GM18907 (cell line): ENCODE data around the gene CORO1C.
"Not testable (repeated sequence)": the region's sequence is repeated elsewhere in the genome, so short reads cannot be mapped to it uniquely, and the experiment has no call there.

Experiments used
- ATAC-seq: cut with Tn5 transposase; IDR thresholded peaks from one replicate; pipeline ENCODE4 v1.9.1; 2021; ENCODE audit warnings: mild to moderate bottlenecking, moderate library complexity; ENCODE audit not compliant: unreplicated experiment

The CORO1C gene

DNA sequence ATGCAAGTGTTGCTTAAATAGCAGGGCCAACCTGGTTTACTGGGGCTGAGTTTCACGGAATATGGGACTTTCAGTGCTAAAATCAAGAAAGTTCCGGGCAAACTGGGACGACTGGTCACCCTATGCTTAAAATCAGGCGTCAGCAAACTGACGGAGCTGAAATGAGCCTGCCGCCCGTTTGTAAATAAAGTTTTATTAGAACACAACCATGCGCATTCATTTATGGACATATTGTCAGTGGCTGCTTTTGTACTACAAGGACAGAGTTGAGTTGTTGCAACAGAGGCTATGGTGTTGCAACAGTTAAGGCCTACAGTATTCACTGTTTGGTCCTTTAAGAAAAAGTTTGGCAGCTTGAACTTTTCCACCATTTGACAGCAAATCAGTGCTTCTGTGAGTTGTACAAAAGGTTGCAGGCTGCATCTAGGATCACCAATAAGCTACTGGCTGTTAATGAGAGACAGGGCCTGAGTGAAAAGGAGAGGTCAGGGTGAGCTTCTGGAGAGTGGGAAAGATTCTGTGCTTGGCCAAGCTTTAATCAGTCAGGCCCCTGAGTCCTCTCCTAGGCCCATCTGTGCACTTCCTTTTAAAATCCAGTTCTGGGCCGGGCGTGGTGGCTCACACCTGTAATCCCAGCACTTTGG is 111.0 kb downstream of the CORO1C start:
- ATAC-seq = no peak

- no peak for ATAC-seq
Measured at GRCh38 chr12:108619369-108620160, 111.8 kb downstream of the CORO1C start.

DNA sequence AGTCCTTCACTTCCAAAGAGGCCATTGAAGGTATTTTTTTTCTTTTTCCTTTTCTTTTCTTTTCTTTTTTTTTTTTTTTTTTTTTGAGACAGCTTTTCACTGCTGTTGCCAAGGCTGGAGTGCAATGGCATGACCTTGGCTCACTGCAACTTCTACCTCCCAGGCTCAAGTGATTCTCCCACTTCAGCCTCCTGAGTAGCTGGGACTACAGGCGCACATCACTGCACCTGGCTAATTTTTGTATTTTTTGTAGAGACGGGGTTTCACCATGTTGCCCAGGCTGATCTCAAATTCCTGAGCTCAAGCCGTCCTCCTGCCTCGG is 112.4 kb downstream of the CORO1C start:
- not testable (repeated sequence) for ATAC-seq

GRCh38 chr12:108618079-108618952 is 113.0 kb downstream of the CORO1C start:
- ATAC-seq = peak; percentile 43

DNA sequence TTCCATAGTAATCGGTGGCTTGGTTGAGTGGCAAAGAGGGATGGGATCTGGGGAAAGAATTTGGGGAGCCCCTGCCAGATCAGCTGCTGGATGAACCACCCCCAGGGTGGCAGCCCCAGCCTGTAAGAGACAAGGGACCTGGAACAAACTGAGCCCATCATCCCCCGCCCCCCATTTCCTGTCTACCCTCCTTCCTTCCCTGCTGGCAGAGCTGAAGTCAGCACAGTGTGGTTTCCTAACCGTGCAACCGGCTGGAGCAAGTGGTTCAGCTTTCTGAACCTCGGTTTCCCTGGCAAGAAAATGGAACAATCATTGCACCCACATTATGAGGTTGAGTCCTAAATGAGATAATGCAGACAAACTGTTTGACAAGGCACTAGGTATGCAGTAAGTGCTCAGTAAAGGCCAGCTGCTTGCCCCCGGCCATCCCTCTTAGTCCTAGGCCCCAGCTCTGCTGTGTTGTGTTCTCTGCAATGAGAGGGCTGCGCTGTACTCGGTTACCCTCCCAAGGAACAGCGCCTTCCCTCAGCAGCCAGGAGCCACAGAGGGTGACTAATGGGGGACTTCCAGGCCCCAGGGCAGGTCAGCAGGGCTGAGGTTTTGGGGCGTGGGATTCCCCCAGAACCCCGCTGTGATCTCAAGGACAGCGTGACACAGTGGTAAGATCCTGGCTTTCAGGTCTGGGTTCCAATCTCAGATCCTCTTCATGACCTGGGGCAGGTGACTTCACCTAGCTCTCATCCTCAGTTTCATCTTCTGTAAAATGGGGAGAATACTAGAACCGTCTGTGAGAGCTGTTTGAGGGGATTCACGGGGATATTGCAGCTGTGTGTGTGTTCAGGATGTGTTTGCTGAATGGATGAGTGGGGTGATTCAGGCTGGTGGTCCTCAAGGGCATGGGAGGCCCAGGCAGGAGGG is 114.1 kb downstream of the CORO1C start:
- ATAC-seq = peak; percentile 80

DNA sequence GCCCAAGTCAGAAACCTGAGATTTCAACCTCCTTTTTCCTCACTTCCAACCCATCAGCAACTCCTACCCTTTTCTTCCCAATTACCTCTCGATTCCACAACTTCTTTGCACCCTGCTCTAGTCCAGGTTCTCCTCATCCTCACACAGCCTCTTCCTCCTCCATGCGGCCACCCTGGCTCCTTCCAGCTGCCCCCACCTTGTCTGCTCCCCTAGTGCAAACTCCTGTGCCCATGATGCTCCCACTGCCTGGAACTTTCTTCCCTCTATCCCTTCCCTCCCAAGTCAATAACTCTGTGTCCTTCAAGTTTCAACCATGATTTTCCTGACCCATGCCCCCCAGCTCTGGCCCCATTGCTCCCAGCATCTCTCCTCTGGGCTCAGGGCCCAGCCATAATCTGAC is 115.0 kb downstream of the CORO1C start:
- ATAC-seq = no peak

- no peak for ATAC-seq
Measured at GRCh38 chr12:108615918-108616317, 115.4 kb downstream of the CORO1C start.

- no peak for ATAC-seq
Measured at GRCh38 chr12:108614639-108615038, 116.7 kb downstream of the CORO1C start.

DNA sequence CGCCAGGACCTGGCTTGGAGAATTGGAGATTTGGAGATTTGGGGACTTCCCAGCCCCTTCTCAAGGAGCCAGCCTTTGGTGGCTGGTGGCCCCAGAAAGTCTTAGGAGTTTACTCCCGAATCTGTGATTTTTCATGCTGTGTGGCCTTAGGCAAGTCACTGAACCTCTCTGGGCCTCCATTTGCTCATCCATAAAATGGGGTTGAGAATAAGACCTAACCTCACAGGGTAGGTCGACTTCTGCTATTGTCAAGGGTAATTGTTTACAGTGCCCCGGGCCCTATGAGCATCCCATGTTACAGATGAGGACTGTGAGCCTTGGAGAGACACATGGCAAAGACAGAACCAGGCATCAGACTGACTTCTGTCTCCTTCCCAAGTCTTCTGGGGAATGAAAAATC is 117.3 kb downstream of the CORO1C start:
- no peak for ATAC-seq

DNA sequence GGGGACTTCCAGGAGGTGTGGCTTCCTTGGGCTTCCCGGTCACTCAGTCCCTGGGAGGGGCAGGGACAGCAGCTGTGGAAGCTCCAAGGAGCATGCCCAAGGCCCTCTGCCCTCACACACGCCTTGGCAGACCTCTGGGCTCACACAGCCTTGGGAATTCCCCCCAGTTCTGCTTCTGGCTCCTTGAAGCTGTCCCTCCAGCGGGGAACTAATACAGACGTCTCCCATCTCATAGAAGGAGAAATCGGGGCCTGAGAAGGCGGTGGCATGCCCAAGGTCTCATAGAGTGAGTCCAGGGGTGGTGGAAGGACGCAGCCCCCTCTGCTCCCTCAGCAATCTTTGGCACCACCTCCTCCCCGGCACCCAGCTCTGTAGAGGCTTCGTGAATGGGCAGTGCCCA is 117.8 kb downstream of the CORO1C start:
- no peak for ATAC-seq

GRCh38 chr12:108612788-108613282 is 118.5 kb downstream of the CORO1C start:
- no peak for ATAC-seq

- no peak for ATAC-seq
Measured at GRCh38 chr12:108611884-108612415, 119.4 kb downstream of the CORO1C start.

- no peak for ATAC-seq
Measured at GRCh38 chr12:108610856-108611605, 120.3 kb downstream of the CORO1C start.

DNA sequence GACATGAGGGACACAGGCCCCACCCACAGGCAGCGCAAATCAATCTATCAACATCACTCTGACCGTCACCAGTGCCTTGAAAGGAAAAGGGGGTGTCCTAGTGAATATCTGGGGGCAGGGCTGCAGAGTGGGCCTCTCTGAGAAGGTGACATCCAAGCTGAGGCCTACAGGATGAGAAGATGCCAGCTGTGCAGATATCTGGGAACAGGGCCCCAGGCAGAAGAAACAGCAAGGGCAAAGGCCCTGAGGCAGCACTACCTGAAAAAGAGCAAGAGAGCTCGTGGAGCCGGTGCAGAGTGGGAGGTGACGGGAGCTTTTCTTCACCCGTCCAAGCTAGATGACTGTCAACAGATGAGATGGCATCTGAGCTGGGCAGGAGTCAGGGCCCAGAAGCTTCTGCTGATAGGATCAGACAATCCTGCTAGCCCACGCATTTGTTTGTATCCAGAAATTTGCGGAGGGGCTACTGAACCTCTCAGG is 120.9 kb downstream of the CORO1C start:
- no peak for ATAC-seq

DNA sequence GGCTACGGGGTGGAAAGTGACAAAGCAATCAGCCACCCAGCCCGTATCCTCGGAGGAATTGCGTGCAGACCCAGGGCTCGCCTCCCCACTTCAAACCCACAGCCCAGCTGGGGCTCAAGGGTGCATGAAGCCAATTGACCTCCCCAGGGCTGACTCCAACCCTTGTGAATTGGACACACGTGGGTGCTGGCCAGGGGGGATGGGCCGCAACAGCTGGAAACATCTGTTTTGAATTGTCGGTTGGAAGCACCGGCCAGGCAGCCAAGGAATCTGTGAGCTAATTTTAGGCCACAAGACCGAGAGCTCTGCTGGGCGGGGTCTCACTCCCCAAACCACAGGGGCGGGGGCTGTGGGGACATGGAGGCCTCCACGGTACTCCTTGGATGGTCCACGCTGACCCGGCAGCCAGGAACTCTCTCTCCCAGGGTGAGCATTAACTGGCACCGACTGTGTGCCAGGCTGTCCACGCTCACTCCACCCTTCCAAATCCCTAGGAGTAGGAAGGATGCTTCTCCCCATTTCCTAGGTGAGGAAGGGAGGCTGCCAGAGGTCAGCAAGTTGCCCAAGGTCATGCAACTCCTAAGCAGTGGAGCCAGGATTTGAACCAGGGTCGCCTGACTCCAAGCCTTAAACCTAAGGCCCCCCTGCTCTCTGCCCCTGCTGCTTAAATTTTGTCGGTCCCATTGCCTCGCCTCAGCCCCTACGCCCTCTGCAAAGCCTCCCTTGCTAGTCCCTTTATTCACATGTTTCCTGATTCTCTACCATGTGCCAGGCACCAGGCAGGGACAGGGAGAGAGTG is 121.6 kb downstream of the CORO1C start:
- no peak for ATAC-seq

- no peak for ATAC-seq
Measured at GRCh38 chr12:108608616-108609015, 122.7 kb downstream of the CORO1C start.

DNA sequence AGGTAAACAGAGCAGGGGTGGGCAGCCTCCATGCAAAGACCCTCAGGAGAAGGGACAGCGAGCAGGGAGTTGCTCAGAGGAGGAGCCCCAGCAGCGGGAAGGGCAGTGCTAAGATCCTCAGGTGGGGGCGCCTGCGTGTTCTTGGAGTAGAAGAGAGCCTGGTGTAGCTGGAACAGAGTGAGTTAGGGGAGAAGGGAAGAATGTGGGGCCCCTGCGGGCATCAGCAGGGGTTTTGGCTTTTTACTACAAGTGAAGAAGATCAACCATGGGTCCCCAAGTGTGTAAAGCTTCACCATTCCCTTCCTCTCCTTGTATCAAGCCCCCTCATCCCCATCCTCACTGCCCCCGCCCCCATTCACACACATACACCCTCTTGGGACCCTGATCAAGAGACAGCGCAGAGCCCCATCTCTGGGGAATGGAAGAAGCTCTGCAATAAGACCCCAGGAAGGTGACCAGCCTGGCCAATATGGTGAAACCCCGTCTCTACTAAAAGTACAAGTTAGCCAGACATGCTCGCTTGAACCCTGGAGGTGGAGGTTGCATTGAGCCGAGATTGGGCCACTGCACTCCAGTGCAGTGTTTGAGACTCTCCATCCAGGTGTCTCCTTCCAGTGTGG is 123.2 kb downstream of the CORO1C start:
- ATAC-seq = no peak

DNA sequence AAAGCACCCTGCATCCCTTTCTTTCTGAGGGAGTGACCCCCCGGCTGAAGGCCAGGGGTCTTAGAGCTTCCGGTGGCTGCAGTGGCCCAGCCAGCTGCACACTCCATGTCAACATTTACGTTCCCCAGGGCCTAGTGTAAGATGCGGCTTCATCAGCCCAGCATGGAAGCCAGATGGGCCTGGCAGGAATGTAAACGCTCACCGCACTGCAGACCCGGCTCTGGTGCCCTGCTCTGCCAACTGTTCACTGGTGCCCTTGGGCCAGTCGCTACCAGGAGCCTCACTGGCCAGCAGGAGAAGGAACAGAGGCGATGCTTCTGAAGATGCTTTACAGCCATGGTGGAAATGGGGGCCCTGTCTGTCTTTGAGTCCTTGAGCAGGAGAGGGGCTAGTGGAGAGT is 124.8 kb downstream of the CORO1C start:
- ATAC-seq = no peak
